Neural crest cell (in vitro differentiated cells): ENCODE results near the gene ACACA. TPM values are rescaled to one million over a fixed set of nuclear protein-coding genes. Genes with fewer than 3 reads are reported as not detected.

ENCODE experiments used
- DNase-seq: peaks from one replicate; pipeline ENCODE4 v3.0.0; 2021; ENCODE audit warnings: low read depth, mixed read lengths, low spot score
- H3K27ac Mint-ChIP-seq: one replicate; pipeline ENCODE4 v1.8.0; 2021; ENCODE audit warnings: mild to moderate bottlenecking, mixed read lengths; ENCODE audit not compliant: unreplicated experiment
- H3K27me3 Mint-ChIP-seq: 2 replicates; pipeline ENCODE4 v1.8.0; 2021; ENCODE audit warnings: low read depth, mild to moderate bottlenecking, mixed read lengths
- H3K36me3 Mint-ChIP-seq: 2 replicates; pipeline ENCODE4 v1.8.0; 2021; ENCODE audit warnings: low read depth, mild to moderate bottlenecking, mixed read lengths
- H3K4me1 Mint-ChIP-seq: 2 replicates; pipeline ENCODE4 v1.8.0; 2021; ENCODE audit warnings: mixed read lengths
- H3K4me3 Mint-ChIP-seq: one replicate; pipeline ENCODE4 v1.8.0; 2021; ENCODE audit warnings: mild to moderate bottlenecking, mixed read lengths
- H3K9me3 Mint-ChIP-seq: 2 replicates; pipeline ENCODE4 v1.8.0; 2021; ENCODE audit warnings: mixed read lengths
- CTCF ChIP-seq: fragments of 200-600 bp; sonication (generic); conservative IDR thresholded peaks from 2 replicates; pipeline ENCODE4 v1.5.0; 2021; ENCODE audit warnings: antibody characterized with exemption, mild to moderate bottlenecking
- total RNA-seq: library from RNA; stranded (reverse); gene quantifications from 2 replicates; pipeline ENCODE4 v1.2.1, GENCODE V29; 2021

Gene ACACA
- total RNA-seq, 1 donor from 2014 or later = 211 TPM

GRCh38 chr17:37083456-37083855 is 323.2 kb downstream of the ACACA start:
- Mint-ChIP-seq H3K9me3 (peaks cover 5% of the 10 kb centered on the region), H3K4me3 (no peak overlapping the region), H3K4me1 (peaks cover 10% of the 10 kb centered on the region), H3K27ac (peak overlapping the region; percentile 54), H3K27me3 (no peaks in the 10 kb centered on the region), H3K36me3 (peaks cover 38% of the 10 kb centered on the region)
- no peak for TF ChIP-seq CTCF
- no peak for DNase-seq

- peaks cover 36% of the 10 kb centered on the region for H3K36me3 Mint-ChIP-seq
- TF ChIP-seq CTCF = no peak
- peak overlapping the region; percentile 54 for H3K27ac Mint-ChIP-seq
- H3K4me3 Mint-ChIP-seq = no peak overlapping the region
- peaks cover 5% of the 10 kb centered on the region for H3K9me3 Mint-ChIP-seq
- H3K4me1 Mint-ChIP-seq = peaks cover 5% of the 10 kb centered on the region
- DNase-seq = no peak
- no peaks in the 10 kb centered on the region for H3K27me3 Mint-ChIP-seq
Measured at GRCh38 chr17:37082985-37083384, 323.7 kb downstream of the ACACA start.

GRCh38 chr17:37082311-37082860 is 324.2 kb downstream of the ACACA start:
- H3K36me3 Mint-ChIP-seq = peaks cover 30% of the 10 kb centered on the region

GRCh38 chr17:37081287-37081686 is 325.3 kb downstream of the ACACA start:
- peak overlapping the region; percentile 14 for H3K4me3 Mint-ChIP-seq
- DNase-seq = no peak
- peaks cover 24% of the 10 kb centered on the region for H3K36me3 Mint-ChIP-seq
- H3K4me1 Mint-ChIP-seq = peaks cover 5% of the 10 kb centered on the region
- H3K9me3 Mint-ChIP-seq = peaks cover 5% of the 10 kb centered on the region
- H3K27ac Mint-ChIP-seq = no peak overlapping the region
- no peak for TF ChIP-seq CTCF
- no peaks in the 10 kb centered on the region for H3K27me3 Mint-ChIP-seq

More at GRCh38 chr17:37082311-37082860, 324.2 kb downstream of the ACACA start:
- H3K27me3 Mint-ChIP-seq = no peaks in the 10 kb centered on the region
- DNase-seq = no peak
- H3K4me1 Mint-ChIP-seq = peaks cover 5% of the 10 kb centered on the region
- H3K4me3 Mint-ChIP-seq = peak overlapping the region; percentile 28
- H3K9me3 Mint-ChIP-seq = peaks cover 5% of the 10 kb centered on the region
- H3K27ac Mint-ChIP-seq = no peak overlapping the region
- no peak for TF ChIP-seq CTCF

GRCh38 chr17:37079735-37080134 is 326.9 kb downstream of the ACACA start:
- Mint-ChIP-seq H3K4me3 (peak overlapping the region; percentile 13), H3K36me3 (peaks cover 16% of the 10 kb centered on the region), H3K4me1 (peaks cover 5% of the 10 kb centered on the region), H3K27me3 (no peaks in the 10 kb centered on the region), H3K27ac (no peak overlapping the region), H3K9me3 (peaks cover 5% of the 10 kb centered on the region)
- TF ChIP-seq CTCF = no peak
- DNase-seq = no peak
